ENCODE measurements around the gene CPA3. TPM values are rescaled to one million over a fixed set of nuclear protein-coding genes. Genes with fewer than 3 reads are reported as not detected.

CPA3 gene
- total and polyA plus RNA-seq, 9 donors: 0.89 to 22.2 (median 3.1) TPM; not detected in 3

GRCh38 chr3:148857316-148857715 lies 7.8 kb upstream of the CPA3 start:
- Histone ChIP-seq H3K4me3 (no peak overlapping the region), H3K36me3 (no peaks in the 10 kb centered on the region), H3K27ac (no peak overlapping the region), H3K9me3 (no peaks in the 10 kb centered on the region), H3K4me1 (ENCODE audit: insufficient read depth) (peaks cover 2% of the 10 kb centered on the region), H3K27me3 (no peaks in the 10 kb centered on the region)
- TF ChIP-seq POLR2A (IDR thresholded peaks at IDR 0.05) (no peak), EP300 (IDR thresholded peaks at IDR 0.05) (no peak)
- TF ChIP-seq, protein P1, sequence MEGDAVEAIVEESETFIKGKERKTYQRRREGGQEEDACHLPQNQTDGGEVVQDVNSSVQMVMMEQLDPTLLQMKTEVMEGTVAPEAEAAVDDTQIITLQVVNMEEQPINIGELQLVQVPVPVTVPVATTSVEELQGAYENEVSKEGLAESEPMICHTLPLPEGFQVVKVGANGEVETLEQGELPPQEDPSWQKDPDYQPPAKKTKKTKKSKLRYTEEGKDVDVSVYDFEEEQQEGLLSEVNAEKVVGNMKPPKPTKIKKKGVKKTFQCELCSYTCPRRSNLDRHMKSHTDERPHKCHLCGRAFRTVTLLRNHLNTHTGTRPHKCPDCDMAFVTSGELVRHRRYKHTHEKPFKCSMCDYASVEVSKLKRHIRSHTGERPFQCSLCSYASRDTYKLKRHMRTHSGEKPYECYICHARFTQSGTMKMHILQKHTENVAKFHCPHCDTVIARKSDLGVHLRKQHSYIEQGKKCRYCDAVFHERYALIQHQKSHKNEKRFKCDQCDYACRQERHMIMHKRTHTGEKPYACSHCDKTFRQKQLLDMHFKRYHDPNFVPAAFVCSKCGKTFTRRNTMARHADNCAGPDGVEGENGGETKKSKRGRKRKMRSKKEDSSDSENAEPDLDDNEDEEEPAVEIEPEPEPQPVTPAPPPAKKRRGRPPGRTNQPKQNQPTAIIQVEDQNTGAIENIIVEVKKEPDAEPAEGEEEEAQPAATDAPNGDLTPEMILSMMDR (IDR thresholded peaks at IDR 0.05): no peak
- DNase-seq: no peak
- intact Hi-C loops (cut with DNase I): no loop called here
- WGBS, 3 donors: 21 to 60% (median 37%) methylated on average over 4 of the region's 4 CpGs

GRCh38 chr3:148861277-148861869 lies 3.7 kb upstream of the CPA3 start:
- TF ChIP-seq, protein P1 (IDR thresholded peaks at IDR 0.05): peak; percentile 47 to 79 (median 55)
- TF ChIP-seq POLR2A (IDR thresholded peaks at IDR 0.05): no peak
- no peak for DNase-seq
- Histone ChIP-seq H3K4me1 (ENCODE audit: insufficient read depth) (no peaks in the 10 kb centered on the region), H3K4me3 (no peak overlapping the region), H3K27me3 (no peaks in the 10 kb centered on the region), H3K27ac (no peak overlapping the region), H3K36me3 (no peaks in the 10 kb centered on the region), H3K9me3 (no peaks in the 10 kb centered on the region)
- 1 to 4% (median 2%) methylated on average over 1 of the region's 1 CpG for WGBS, 3 donors
- intact Hi-C loops (cut with DNase I): loop anchor here in 3 of 4 donors (5.0 kb wide), 2 partner anchors 81 to 86 kb away; no protein-coding TSS in a partner anchor

- 60 to 71% (median 70%) methylated on average over 4 of the region's 4 CpGs for WGBS, 3 donors
- Histone ChIP-seq H3K27ac (no peak overlapping the region), H3K4me3 (no peak overlapping the region), H3K36me3 (no peaks in the 10 kb centered on the region), H3K9me3 (no peaks in the 10 kb centered on the region), H3K27me3 (no peaks in the 10 kb centered on the region), H3K4me1 (ENCODE audit: insufficient read depth) (no peaks in the 10 kb centered on the region)
- intact Hi-C loops (cut with DNase I): loop anchor here in 3 of 4 donors (5.0 kb wide), 2 partner anchors 79 to 84 kb away; no protein-coding TSS in a partner anchor
- TF ChIP-seq POLR2A (IDR thresholded peaks at IDR 0.05): no peak
- TF ChIP-seq EP300 (IDR thresholded peaks at IDR 0.05): no peak
- TF ChIP-seq, protein P1 (IDR thresholded peaks at IDR 0.05): no peak
- DNase-seq: no peak
Measured at GRCh38 chr3:148863297-148863696, 1.8 kb upstream of the CPA3 start.

GRCh38 chr3:148863814-148864213 lies 1.3 kb upstream of the CPA3 start:
- intact Hi-C loops (cut with DNase I): loop anchor here in 3 of 4 donors (5.0 kb wide), 2 partner anchors 78 to 83 kb away; no protein-coding TSS in a partner anchor

More at GRCh38 chr3:148863814-148864213, 1.3 kb upstream of the CPA3 start:
- H3K9me3 ChIP-seq: no peaks in the 10 kb centered on the region
- TF ChIP-seq POLR2A (IDR thresholded peaks at IDR 0.05) (no peak), EP300 (IDR thresholded peaks at IDR 0.05) (no peak)
- TF ChIP-seq, protein P1 (IDR thresholded peaks at IDR 0.05): no peak
- H3K4me3 ChIP-seq: no peak overlapping the region
- no peaks in the 10 kb centered on the region for H3K4me1 ChIP-seq (ENCODE audit: insufficient read depth)
- 83 to 91% (median 87%) methylated on average over 5 of the region's 5 CpGs for WGBS, 3 donors
- no peak overlapping the region for H3K27ac ChIP-seq
- H3K27me3 ChIP-seq: no peaks in the 10 kb centered on the region
- H3K36me3 ChIP-seq: no peaks in the 10 kb centered on the region
- no peak for DNase-seq

All from ovary (tissue), 9 donors.